IMR-90 (cell line): ENCODE data around the gene ZNF827. TPM values are rescaled to one million over a fixed set of nuclear protein-coding genes. Genes with fewer than 3 reads are reported as not detected.

Source experiments
- ATAC-seq: fragments of 200-7000 bp; cut with Tn5 transposase; 2 replicates; pipeline ENCODE4 v1.9.1; 2020; ENCODE audit warnings: low read depth, mild to moderate bottlenecking, moderate library complexity
- BruUV-seq: library from RNA; stranded (reverse); fragments of 400-500 nt; replicated peaks from 2 replicates; lab custom pipeline; 2021; lab: Mats Ljungman, UMichigan
- CTCF ChIA-PET: fragments of 300-600 bp; formaldehyde crosslinking; extraction: SDS; loops from one replicate; lab custom pipeline; 2021; ENCODE audit warnings: antibody characterized with exemption; lab: Yijun Ruan, JAX
- POLR2A ChIA-PET: fragments of 300-600 bp; sonication (Branson Sonifier 250); formaldehyde crosslinking; loops from one replicate; lab custom pipeline; 2022; ENCODE audit warnings: antibody characterized with exemption; ENCODE audit not compliant: unreplicated experiment; lab: Charles Lee
- DNase-seq: peaks from one replicate; pipeline ENCODE4 v3.0.0; 2013
- H2AFZ ChIP-seq: replicated peaks from 2 replicates; pipeline ENCODE3; 2013; ENCODE audit warnings: low read length, mild to moderate bottlenecking; ENCODE audit not compliant: poor library complexity
- H2AK5ac ChIP-seq: 2 replicates; pipeline ENCODE4 v1.6.1; 2013; ENCODE audit warnings: low read depth, low read length, inconsistent platforms
- H2AK9ac ChIP-seq: replicated peaks from 2 replicates; pipeline ENCODE3; 2013; ENCODE audit warnings: mild to moderate bottlenecking, low read depth, low read length, moderate library complexity; ENCODE audit not compliant: poor library complexity
- H2BK120ac ChIP-seq: 2 replicates; pipeline ENCODE4 v1.6.1; 2013; ENCODE audit warnings: low read depth, low read length, inconsistent platforms
- H2BK15ac ChIP-seq: 3 replicates; pipeline ENCODE4 v1.6.1; 2013; ENCODE audit warnings: low read depth, low read length, inconsistent platforms
- H2BK20ac ChIP-seq: 2 replicates; pipeline ENCODE4 v1.6.1; 2013; ENCODE audit warnings: low read depth, mild to moderate bottlenecking, inconsistent platforms, low read length, moderate library complexity
- H2BK5ac ChIP-seq: 2 replicates; pipeline ENCODE4 v1.6.1; 2013; ENCODE audit warnings: mild to moderate bottlenecking, low read depth, low read length, inconsistent platforms; ENCODE audit not compliant: poor library complexity, severe bottlenecking
- H3K14ac ChIP-seq: replicated peaks from 2 replicates; pipeline ENCODE4 v1.6.1; 2013; ENCODE audit warnings: low read depth, low read length, inconsistent platforms
- H3K18ac ChIP-seq: 2 replicates; pipeline ENCODE4 v1.6.1; 2013; ENCODE audit warnings: low read depth, low read length, control low read depth
- H3K23ac ChIP-seq: 2 replicates; pipeline ENCODE4 v1.6.1; 2013; ENCODE audit warnings: low read depth, low read length, inconsistent platforms
- H3K27ac ChIP-seq: 2 replicates; pipeline ENCODE4 v1.5.1; 2013; ENCODE audit warnings: mild to moderate bottlenecking, control low read depth, low read length; ENCODE audit not compliant: insufficient read depth
- H3K27me3 ChIP-seq: 2 replicates; pipeline ENCODE4 v1.6.1; 2013; ENCODE audit warnings: low read length; ENCODE audit not compliant: control insufficient read depth, insufficient read depth
- H3K36me3 ChIP-seq: 2 replicates; pipeline ENCODE4 v1.6.1; 2013; ENCODE audit warnings: low read length, mixed read lengths; ENCODE audit not compliant: control insufficient read depth, insufficient read depth
- H3K4ac ChIP-seq: 2 replicates; pipeline ENCODE4 v1.6.1; 2013; ENCODE audit warnings: low read depth, low read length, inconsistent platforms
- H3K4me1 ChIP-seq: 2 replicates; pipeline ENCODE4 v1.6.1; 2013; ENCODE audit warnings: low read length, mixed read lengths; ENCODE audit not compliant: control insufficient read depth, insufficient read depth
- H3K4me2 ChIP-seq: 2 replicates; pipeline ENCODE4 v1.6.1; 2013; ENCODE audit warnings: low read depth, mild to moderate bottlenecking, control low read depth, low read length, moderate library complexity
- H3K4me3 ChIP-seq: 2 replicates; pipeline ENCODE4 v1.5.1; 2013; ENCODE audit warnings: low read depth, mild to moderate bottlenecking, control low read depth, low read length, moderate library complexity; ENCODE audit not compliant: insufficient read depth
- H3K56ac ChIP-seq: 2 replicates; pipeline ENCODE4 v1.6.1; 2013; ENCODE audit warnings: low read length, inconsistent platforms; ENCODE audit not compliant: insufficient read depth; ENCODE audit errors: extremely low read depth
- H3K79me1 ChIP-seq, 2 experiments: 2 replicates each; pipeline ENCODE4 v1.6.1; 2013; ENCODE audit warnings: low read length in 2 of 2, inconsistent platforms in 1 of 2, low read depth in 1 of 2
- H3K9ac ChIP-seq: 2 replicates; pipeline ENCODE4 v1.6.1; 2013; ENCODE audit warnings: low read depth, low read length, control low read depth
- H3K9me1 ChIP-seq: 2 replicates; pipeline ENCODE4 v1.6.1; 2013; ENCODE audit warnings: low read length, inconsistent platforms; ENCODE audit not compliant: insufficient read depth
- H3K9me3 ChIP-seq: 2 replicates; pipeline ENCODE4 v1.6.1; 2013; ENCODE audit warnings: low read length; ENCODE audit not compliant: control insufficient read depth, insufficient read depth
- H4K20me1 ChIP-seq: 2 replicates; pipeline ENCODE4 v1.6.1; 2013; ENCODE audit warnings: low read length, inconsistent platforms; ENCODE audit not compliant: insufficient read depth
- H4K5ac ChIP-seq: 2 replicates; pipeline ENCODE4 v1.6.1; 2013; ENCODE audit warnings: mild to moderate bottlenecking, low read depth, low read length, control low read depth
- H4K8ac ChIP-seq, 2 experiments: 2 replicates each; pipeline ENCODE4 v1.6.1; 2013; ENCODE audit warnings: low read depth in 2 of 2, low read length in 2 of 2, control low read depth in 1 of 2, inconsistent platforms in 1 of 2
- H4K91ac ChIP-seq: 2 replicates; pipeline ENCODE4 v1.6.1; 2013; ENCODE audit warnings: low read depth, low read length, inconsistent platforms; ENCODE audit not compliant: insufficient read depth
- BHLHE40 ChIP-seq: fragments of 150-350 bp; IDR thresholded peaks from 2 replicates; pipeline ENCODE4 v1.6.1; 2016; ENCODE audit warnings: mild to moderate bottlenecking, low read depth, low read length
- CEBPB ChIP-seq: IDR thresholded peaks from 2 replicates; pipeline ENCODE4 v1.6.1; 2012; ENCODE audit warnings: low read depth, low read length, improper control_type of control experiment
- CHD1 ChIP-seq: IDR thresholded peaks from 2 replicates; pipeline ENCODE4 v1.6.1; 2012; ENCODE audit warnings: low read depth, low read length, improper control_type of control experiment
- CTCF ChIP-seq: conservative IDR thresholded peaks from 2 replicates; pipeline ENCODE4 v1.5.1; 2012; ENCODE audit warnings: mild to moderate bottlenecking, low read depth, low read length, improper control_type of control experiment
- ELK1 ChIP-seq: fragments of 150-350 bp; IDR thresholded peaks from 2 replicates; pipeline ENCODE4 v1.6.1; 2016; ENCODE audit warnings: low read depth, mild to moderate bottlenecking, low read length, moderate library complexity, borderline replicate concordance
- FOS ChIP-seq: fragments of 150-350 bp; IDR thresholded peaks from 2 replicates; pipeline ENCODE4 v1.6.1; 2016; ENCODE audit warnings: low read depth, low read length
- MAFK ChIP-seq: IDR thresholded peaks from 2 replicates; pipeline ENCODE4 v1.6.1; 2012; ENCODE audit warnings: low read depth, low read length, improper control_type of control experiment
- MAZ ChIP-seq: IDR thresholded peaks from 2 replicates; pipeline ENCODE4 v1.6.1; 2012; ENCODE audit warnings: low read depth, mild to moderate bottlenecking, low read length, improper control_type of control experiment, moderate library complexity, borderline replicate concordance
- MXI1 ChIP-seq: IDR thresholded peaks from 2 replicates; pipeline ENCODE4 v1.6.1; 2012; ENCODE audit warnings: low read depth, mild to moderate bottlenecking, low read length, moderate library complexity, borderline replicate concordance
- NFE2L2 ChIP-seq: fragments of 150-350 bp; IDR thresholded peaks from 2 replicates; pipeline ENCODE4 v1.6.1; 2016; ENCODE audit warnings: low read depth, mild to moderate bottlenecking, low read length
- POLR2A ChIP-seq: IDR thresholded peaks from 2 replicates; pipeline ENCODE4 v1.6.1; 2012; ENCODE audit warnings: mild to moderate bottlenecking, low read depth, low read length
- RAD21 ChIP-seq: IDR thresholded peaks from 2 replicates; pipeline ENCODE4 v1.6.1; 2012; ENCODE audit warnings: low read length, improper control_type of control experiment
- RCOR1 ChIP-seq: IDR thresholded peaks from 2 replicates; pipeline ENCODE4 v1.6.1; 2012; ENCODE audit warnings: mild to moderate bottlenecking, low read length, improper control_type of control experiment; ENCODE audit not compliant: insufficient replicate concordance
- RFX5 ChIP-seq: IDR thresholded peaks from 2 replicates; pipeline ENCODE4 v1.8.0; 2012; ENCODE audit warnings: low read depth, mild to moderate bottlenecking, low read length, moderate library complexity
- SMC3 ChIP-seq: fragments of 150-350 bp; IDR thresholded peaks from 2 replicates; pipeline ENCODE4 v1.6.1; 2016; ENCODE audit warnings: low read depth, mild to moderate bottlenecking, antibody characterized with exemption, low read length, moderate library complexity
- USF2 ChIP-seq: fragments of 150-350 bp; IDR thresholded peaks from 2 replicates; pipeline ENCODE4 v1.6.1; 2017; ENCODE audit warnings: mild to moderate bottlenecking, antibody characterized with exemption, low read length, low read depth
- WGBS, 2 experiments: methylation state at CpG; one replicate each; pipeline versions ENCODE4 v1.1.5 to v1.1.7; 2013; ENCODE audit warnings: missing lambda C conversion rate in 2 of 2; ENCODE audit not compliant: insufficient read length in 1 of 2; ENCODE audit errors: extremely low coverage in 2 of 2; 5-methylcytosine and 5-hydroxymethylcytosine counted together
- dilution Hi-C: fragments of 300-500 bp; cut with HindIII; formaldehyde crosslinking; loops from one replicate; pipeline ENCODE4 v1.14.3; 2018; ENCODE audit warnings: low sequenced_read_pairs; ENCODE audit not compliant: unreplicated experiment
- in situ Hi-C: fragments of 300-500 bp; cut with MboI; formaldehyde crosslinking; loops from 3 replicates; pipeline ENCODE4 v1.14.3; 2019; ENCODE audit warnings: low sequenced_read_pairs, inconsistent platforms, mixed read lengths
- intact Hi-C: fragments of 100-400 bp; cut with micrococcal nuclease; formaldehyde crosslinking; loops from 2 replicates; pipeline ENCODE4 v1.10.0; 2022
- polyA plus RNA-seq, 3 experiments: library from polyadenylated mRNA; depleted of rRNA; stranded (reverse); fragments of >200 nt; gene quantifications; 2 replicates each; pipeline ENCODE4 v1.2.3, GENCODE V29; 2012; ENCODE audit warnings: low replicate concordance in 1 of 3
- total RNA-seq: library from RNA; depleted of rRNA; stranded (reverse); fragments of >200 nt; gene quantifications from 2 replicates; pipeline ENCODE4 v1.2.3, GENCODE V29; 2012

The ZNF827 gene
- total and polyA plus RNA-seq, 2 of the 4 experiments (the other 2 are of a cell fraction), result 6.6 to 31.7 TPM

GRCh38 chr4:145709336-145709735 is 229.3 kb downstream of the ZNF827 start:
- Histone ChIP-seq H3K56ac (no peak overlapping the region), H3K9me3 (peaks cover 2% of the 10 kb centered on the region; the same call in 1 of the 2 replicates), H4K5ac (no peak overlapping the region), H4K91ac (peak overlapping the region; percentile 24; the same call in 1 of the 2 replicates), H2AFZ (peak overlapping the region; percentile 1), H3K36me3 (no peaks in the 10 kb centered on the region), H3K4me2 (no peak overlapping the region), H3K14ac (0 out of 2 replicates have a peak overlapping the region, but pooled peaks have one; percentile 26), H3K79me1 (no peaks in the 10 kb centered on the region), H2BK120ac (peak overlapping the region; percentile 55; the same call in 1 of the 2 replicates), H3K4me1 (peaks cover 4% of the 10 kb centered on the region), H4K20me1 (no peaks in the 10 kb centered on the region), H4K8ac (0 out of 4 replicates have a peak overlapping the region, but pooled peaks of 1 of the 2 experiments have one; percentile 33), H2BK15ac (peak overlapping the region; percentile 58; the same call in 1 of the 3 replicates), H3K23ac (no peak overlapping the region), H2AK5ac (peak overlapping the region; percentile 54; the same call in 1 of the 2 replicates), H3K9me1 (peaks cover 10% of the 10 kb centered on the region), H2BK5ac (peak overlapping the region; percentile 86), H3K18ac (no peak overlapping the region), H3K27ac (no peak overlapping the region), H2BK20ac (peak overlapping the region; percentile 42), H3K4ac (peak overlapping the region; percentile 24; the same call in 1 of the 2 replicates), H3K4me3 (no peak overlapping the region), H3K27me3 (no peaks in the 10 kb centered on the region), H2AK9ac (peak overlapping the region; percentile 60), H3K9ac (no peak overlapping the region)
- BruUV-seq, result no TSS peak
- dilution Hi-C loops (no loop called here), intact Hi-C loops (no loop called here), in situ Hi-C loops (no loop called here)
- ChIA-PET POLR2A (no interaction called here), CTCF (no interaction called here)
- TF ChIP-seq CHD1, result no peak
- TF ChIP-seq RFX5, result no peak
- no peak for TF ChIP-seq CEBPB
- TF ChIP-seq CTCF, result no peak
- no peak for TF ChIP-seq MAFK
- no peak for TF ChIP-seq USF2
- TF ChIP-seq NFE2L2, result no peak
- no peak for TF ChIP-seq FOS
- TF ChIP-seq ELK1, result no peak
- no peak for TF ChIP-seq POLR2A
- TF ChIP-seq SMC3, result no peak
- no peak for TF ChIP-seq MXI1
- TF ChIP-seq MAZ, result no peak
- TF ChIP-seq RCOR1, result no peak
- TF ChIP-seq RAD21, result no peak
- TF ChIP-seq BHLHE40, result no peak
- DNase-seq (no peak), ATAC-seq (no peak)
- no CpG with 5 or more reads among the region's 1 CpG for WGBS, 2 experiments
